Brain microvascular endothelial cell (primary cell): Measurements from ENCODE around the gene FGFR1OP2.
A peak's percentile ranks its signal among the peaks of the same experiment; 100 is the strongest.

ENCODE experiments used
- DNase-seq: peaks from one replicate; pipeline ENCODE4 v3.0.0-alpha.2; 2020
- H3K27ac ChIP-seq: fragments of 250-450 bp; sonication (Bioruptor Pico); 2 replicates; pipeline ENCODE4 v1.5.1; 2020; ENCODE audit warnings: mild to moderate bottlenecking, moderate library complexity
- H3K27me3 ChIP-seq: fragments of 250-450 bp; sonication (Bioruptor Pico); replicated peaks from 2 replicates; pipeline ENCODE4 v1.5.1; 2020; ENCODE audit warnings: mild to moderate bottlenecking
- H3K36me3 ChIP-seq: fragments of 250-450 bp; sonication (Bioruptor Pico); replicated peaks from 2 replicates; pipeline ENCODE4 v1.5.1; 2020; ENCODE audit warnings: mild to moderate bottlenecking
- H3K4me3 ChIP-seq: 2 replicates; pipeline ENCODE4 v1.5.1; 2011; ENCODE audit warnings: low read depth, mild to moderate bottlenecking, control low read depth, low read length, moderate library complexity
- CTCF ChIP-seq: IDR thresholded peaks from 2 replicates; pipeline ENCODE4 v1.5.1; 2011; ENCODE audit warnings: low read depth, mild to moderate bottlenecking, moderate library complexity, low read length, control low read depth, inconsistent platforms; ENCODE audit errors: missing control alignments
- in situ Hi-C: cut with HindIII; loops from 2 replicates; pipeline ENCODE4 v1.10.0; 2017; ENCODE audit warnings: low sequenced_read_pairs, low pct_ligation_motif_present

FGFR1OP2 gene

GRCh38 chr12:27013611-27014084 is 75.4 kb downstream of the FGFR1OP2 start:
- peak overlapping the region; percentile 75 for H3K4me3 ChIP-seq
- H3K27ac ChIP-seq = peak overlapping the region; percentile 60
- in situ Hi-C loops = no loop called here
- peak; percentile 36 for DNase-seq
- H3K36me3 ChIP-seq = no peaks in the 10 kb centered on the region
- no peaks in the 10 kb centered on the region for H3K27me3 ChIP-seq
- no peak for TF ChIP-seq CTCF

GRCh38 chr12:27014085-27014858 is 76.0 kb downstream of the FGFR1OP2 start, which contains the start of gene TM7SF3:
TSS of gene TM7SF3 (minus strand) at chr12:27014384. CDS start at chr12:27014168, 216 bp downstream.
- TF ChIP-seq CTCF = peak; percentile 70
- DNase-seq = peak; percentile 79
- H3K36me3 ChIP-seq = no peaks in the 10 kb centered on the region
- H3K4me3 ChIP-seq = peak within 1 kb of the TSS; percentile 75
- no peaks in the 10 kb centered on the region for H3K27me3 ChIP-seq
- in situ Hi-C loops = no loop called here
- H3K27ac ChIP-seq = peak within 1 kb of the TSS; percentile 60

GRCh38 chr12:27014859-27015729 is 76.8 kb downstream of the FGFR1OP2 start:
- Histone ChIP-seq H3K36me3 (no peaks in the 10 kb centered on the region), H3K4me3 (peak overlapping the region; percentile 75), H3K27ac (peak overlapping the region; percentile 60), H3K27me3 (no peaks in the 10 kb centered on the region)
- in situ Hi-C loops = no loop called here
- TF ChIP-seq CTCF = no peak
- DNase-seq = no peak

GRCh38 chr12:27015730-27016076 is 77.4 kb downstream of the FGFR1OP2 start:
- DNase-seq = no peak
- in situ Hi-C loops = no loop called here
- H3K27me3 ChIP-seq = no peaks in the 10 kb centered on the region
- H3K27ac ChIP-seq = no peak overlapping the region
- no peaks in the 10 kb centered on the region for H3K36me3 ChIP-seq
- no peak overlapping the region for H3K4me3 ChIP-seq
- TF ChIP-seq CTCF = no peak
